ENCODE measurements around the gene IQGAP2. TPM values are rescaled to one million over a fixed set of nuclear protein-coding genes. Genes with fewer than 3 reads are reported as not detected.

Gene IQGAP2
- total RNA-seq, 2 experiments from 2014 or later: 37.7 to 39.1 TPM

GRCh38 chr5:76560952-76561891 is 158.1 kb downstream of the IQGAP2 start:
- H3K27me3 Mint-ChIP-seq: no peaks in the 10 kb centered on the region
- intact Hi-C loops (cut with micrococcal nuclease): no loop called here
- peaks cover 9% of the 10 kb centered on the region for H3K36me3 Mint-ChIP-seq (ENCODE audit: low read depth)
- H3K9me3 Mint-ChIP-seq: no peaks in the 10 kb centered on the region
- ChIA-PET POLR2A (interaction anchor here (0.5 kb wide), 1 partner anchor 8 kb away, joined by 3 read pairs; no protein-coding TSS in a partner anchor), CTCF (interaction anchor here (0.6 kb wide), 1 partner anchor 530 kb away, joined by 3 read pairs; no protein-coding TSS in a partner anchor)
- peaks cover 18% of the 10 kb centered on the region for H3K4me1 Mint-ChIP-seq (ENCODE audit: low read depth)
- no peak overlapping the region for H3K4me3 Mint-ChIP-seq
- no peak overlapping the region for H3K27ac Mint-ChIP-seq
- DNase-seq (no peak), ATAC-seq (no peak)
- no peak for TF ChIP-seq CTCF (IDR thresholded peaks at IDR 0.05)

- POLR2A ChIA-PET: no interaction called here
Observed at GRCh38 chr5:76561959-76562358, 158.9 kb downstream of the IQGAP2 start.

GRCh38 chr5:76565009-76565408 is 161.9 kb downstream of the IQGAP2 start:
- ATAC-seq: no peak
- intact Hi-C loops (cut with micrococcal nuclease): no loop called here
- Mint-ChIP-seq H3K27me3 (no peaks in the 10 kb centered on the region), H3K27ac (no peak overlapping the region), H3K9me3 (no peaks in the 10 kb centered on the region), H3K4me3 (no peak overlapping the region), H3K36me3 (ENCODE audit: low read depth) (peaks cover 9% of the 10 kb centered on the region), H3K4me1 (ENCODE audit: low read depth) (peaks cover 8% of the 10 kb centered on the region)
- DNase-seq: no peak
- no peak for TF ChIP-seq CTCF (IDR thresholded peaks at IDR 0.05)
- ChIA-PET CTCF (interaction anchor here (1.8 kb wide), 1 partner anchor 18 kb away, joined by 6 read pairs; no protein-coding TSS in a partner anchor), POLR2A (no interaction called here)

More at GRCh38 chr5:76561959-76562358, 158.9 kb downstream of the IQGAP2 start:
- CTCF ChIA-PET: interaction anchor here (0.6 kb wide), 1 partner anchor 530 kb away, joined by 3 read pairs; no protein-coding TSS in a partner anchor
- no peak overlapping the region for H3K27ac Mint-ChIP-seq
- DNase-seq (no peak), ATAC-seq (no peak)
- TF ChIP-seq CTCF (IDR thresholded peaks at IDR 0.05): no peak
- H3K4me1 Mint-ChIP-seq (ENCODE audit: low read depth): peaks cover 12% of the 10 kb centered on the region
- no peaks in the 10 kb centered on the region for H3K9me3 Mint-ChIP-seq
- no peaks in the 10 kb centered on the region for H3K27me3 Mint-ChIP-seq
- intact Hi-C loops (cut with micrococcal nuclease): no loop called here
- peaks cover 13% of the 10 kb centered on the region for H3K36me3 Mint-ChIP-seq (ENCODE audit: low read depth)
- no peak overlapping the region for H3K4me3 Mint-ChIP-seq

- DNase-seq (no peak), ATAC-seq (no peak)
- Mint-ChIP-seq H3K27ac (no peak overlapping the region), H3K4me3 (no peak overlapping the region), H3K27me3 (no peaks in the 10 kb centered on the region), H3K9me3 (no peaks in the 10 kb centered on the region), H3K4me1 (ENCODE audit: low read depth) (peaks cover 3% of the 10 kb centered on the region), H3K36me3 (ENCODE audit: low read depth) (peaks cover 4% of the 10 kb centered on the region)
- intact Hi-C loops (cut with micrococcal nuclease): no loop called here
- CTCF ChIA-PET: no interaction called here
- POLR2A ChIA-PET: no interaction called here
- no peak for TF ChIP-seq CTCF (IDR thresholded peaks at IDR 0.05)
Observed at GRCh38 chr5:76570153-76570552, 167.1 kb downstream of the IQGAP2 start.

- POLR2A ChIA-PET: no interaction called here
- H3K27ac Mint-ChIP-seq: no peak overlapping the region
- TF ChIP-seq CTCF (IDR thresholded peaks at IDR 0.05): no peak
Observed at GRCh38 chr5:76571559-76571958, 168.5 kb downstream of the IQGAP2 start.

More at GRCh38 chr5:76571559-76571958, 168.5 kb downstream of the IQGAP2 start:
- no peak for ATAC-seq
- Mint-ChIP-seq H3K4me3 (no peak overlapping the region), H3K36me3 (ENCODE audit: low read depth) (peaks cover 6% of the 10 kb centered on the region), H3K4me1 (ENCODE audit: low read depth) (peaks cover 3% of the 10 kb centered on the region), H3K27me3 (no peaks in the 10 kb centered on the region), H3K9me3 (no peaks in the 10 kb centered on the region)
- CTCF ChIA-PET: interaction anchor here (0.7 to 1.1 kb wide), 3 partner anchors 11 to 38 kb away, joined by 3 to 8 read pairs (median 4); no protein-coding TSS in a partner anchor
- intact Hi-C loops (cut with micrococcal nuclease): no loop called here
- no peak for DNase-seq
